SK-N-SH treated with all-trans-retinoic acid at 6 μM for 48 hours (cell line): ENCODE data around the gene RBM28.

Source experiments
- ATAC-seq: fragments of 200-7000 bp; cut with Tn5 transposase; 3 replicates; pipeline ENCODE4 v1.9.1; 2020; ENCODE audit warnings: mild to moderate bottlenecking, moderate library complexity
- ARNTL ChIP-seq: fragments of 450-650 bp; formaldehyde crosslinking; IDR thresholded peaks from 2 replicates; pipeline ENCODE4 v1.5.0; 2020; ENCODE audit warnings: low read depth, mild to moderate bottlenecking, moderate library complexity, borderline replicate concordance
- BACH2 ChIP-seq: fragments of 250-450 bp; sonication (Bioruptor Pico); IDR thresholded peaks from 2 replicates; pipeline ENCODE4 v1.9.0; 2021; ENCODE audit warnings: mild to moderate bottlenecking, borderline replicate concordance
- CSDC2 ChIP-seq: fragments of 250-450 bp; sonication (Bioruptor Pico); IDR thresholded peaks from 2 replicates; pipeline ENCODE4 v1.5.0; 2020; ENCODE audit warnings: mild to moderate bottlenecking, moderate library complexity
- ESRRG ChIP-seq: fragments of 250-450 bp; sonication (Bioruptor Pico); IDR thresholded peaks from 2 replicates; pipeline ENCODE4 v1.6.1; 2021; ENCODE audit warnings: mild to moderate bottlenecking
- GLIS3 ChIP-seq: fragments of 250-450 bp; sonication (Bioruptor Pico); IDR thresholded peaks from 2 replicates; pipeline ENCODE4 v1.5.0; 2020; ENCODE audit warnings: mild to moderate bottlenecking, moderate library complexity
- ISL1 ChIP-seq: fragments of 250-450 bp; sonication (Bioruptor Pico); IDR thresholded peaks from 2 replicates; pipeline ENCODE4 v2.1.2; 2022; ENCODE audit warnings: mild to moderate bottlenecking, moderate library complexity
- OSR1 ChIP-seq: fragments of 250-450 bp; sonication (Bioruptor Pico); IDR thresholded peaks from 2 replicates; pipeline ENCODE4 v1.8.0; 2022; ENCODE audit warnings: moderate library complexity, mild to moderate bottlenecking, inconsistent platforms
- RARB ChIP-seq: fragments of 250-450 bp; sonication (Bioruptor Pico); IDR thresholded peaks from 2 replicates; pipeline ENCODE4 v1.8.0; 2021; ENCODE audit warnings: mild to moderate bottlenecking, moderate library complexity
- SNAI2 ChIP-seq: fragments of 250-450 bp; sonication (Bioruptor Pico); IDR thresholded peaks from 2 replicates; pipeline ENCODE4 v1.5.0; 2020; ENCODE audit warnings: mild to moderate bottlenecking, moderate library complexity
- TOX ChIP-seq: fragments of 250-450 bp; sonication (Bioruptor Pico); IDR thresholded peaks from 2 replicates; pipeline ENCODE4 v1.8.0; 2021; ENCODE audit warnings: mild to moderate bottlenecking, moderate library complexity, borderline replicate concordance
- ZC3H10 ChIP-seq: fragments of 250-450 bp; sonication (Bioruptor Pico); IDR thresholded peaks from 2 replicates; pipeline ENCODE4 v1.5.1; 2021; ENCODE audit warnings: mild to moderate bottlenecking, moderate library complexity
- ZFP3 ChIP-seq: fragments of 250-450 bp; sonication (Bioruptor Pico); IDR thresholded peaks from 2 replicates; pipeline ENCODE4 v1.5.0; 2020; ENCODE audit warnings: mild to moderate bottlenecking, moderate library complexity
- ZNF565 ChIP-seq: fragments of 450-650 bp; formaldehyde crosslinking; conservative IDR thresholded peaks from 2 replicates; pipeline ENCODE4 v1.5.0; 2020; ENCODE audit warnings: low read depth, mild to moderate bottlenecking, moderate library complexity
- ZNF70 ChIP-seq: fragments of 450-650 bp; formaldehyde crosslinking; IDR thresholded peaks from 2 replicates; pipeline ENCODE4 v1.5.0; 2020; ENCODE audit warnings: mild to moderate bottlenecking, moderate library complexity
- TF ChIP-seq, protein P1 (sequence below): fragments of 250-450 bp; sonication (Bioruptor Pico); IDR thresholded peaks from 2 replicates; pipeline ENCODE4 v1.5.1; 2020; ENCODE audit warnings: low read depth, mild to moderate bottlenecking, moderate library complexity
- TF ChIP-seq, protein P2 (sequence below): fragments of 250-450 bp; sonication (Bioruptor Pico); IDR thresholded peaks from 2 replicates; pipeline ENCODE4 v1.8.0; 2020; ENCODE audit warnings: mild to moderate bottlenecking, moderate library complexity, borderline replicate concordance
- TF ChIP-seq, protein P3 (sequence below): fragments of 250-450 bp; sonication (Bioruptor Pico); IDR thresholded peaks from 2 replicates; pipeline ENCODE4 v1.5.1; 2021; ENCODE audit warnings: mild to moderate bottlenecking, moderate library complexity
- TF ChIP-seq, protein P4 (sequence below): fragments of 250-450 bp; sonication (Bioruptor Pico); IDR thresholded peaks from 2 replicates; pipeline ENCODE4 v1.5.0; 2020; ENCODE audit warnings: mild to moderate bottlenecking, moderate library complexity
- TF ChIP-seq, protein P5 (sequence below): fragments of 250-450 bp; sonication (Bioruptor Pico); IDR thresholded peaks from 2 replicates; pipeline ENCODE4 v1.8.0; 2021; ENCODE audit warnings: low read depth, mild to moderate bottlenecking, moderate library complexity, borderline replicate concordance

The RBM28 gene

DNA sequence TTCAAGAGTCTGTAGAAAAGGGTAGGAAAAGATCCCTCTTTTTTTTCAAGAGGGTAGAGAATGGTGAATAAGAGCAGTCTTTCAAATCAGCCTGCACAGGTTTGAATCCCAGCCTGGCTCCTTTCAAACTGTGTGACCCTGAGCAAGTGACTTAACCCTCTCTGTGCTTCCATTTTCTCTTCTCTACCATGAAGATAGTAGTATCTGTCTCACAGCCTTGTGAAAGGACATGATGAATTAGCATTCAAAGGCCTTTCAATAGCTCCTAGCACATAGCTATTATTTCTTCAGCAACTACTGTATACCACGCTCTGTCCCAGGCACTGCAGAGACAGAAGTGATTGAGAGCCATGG is 77.2 kb downstream of the RBM28 start:
- ATAC-seq: no peak
- TF ChIP-seq TOX (CRISPR knock-in tag) (no peak), GLIS3 (CRISPR knock-in tag) (no peak), ZNF70 (CRISPR knock-in tag) (no peak), ZFP3 (CRISPR knock-in tag) (no peak), ISL1 (CRISPR knock-in tag) (no peak), OSR1 (no peak), ZNF565 (CRISPR knock-in tag) (no peak), ZC3H10 (CRISPR knock-in tag) (no peak), RARB (CRISPR knock-in tag) (no peak), BACH2 (no peak), ESRRG (CRISPR knock-in tag) (no peak)
- TF ChIP-seq, protein P1, sequence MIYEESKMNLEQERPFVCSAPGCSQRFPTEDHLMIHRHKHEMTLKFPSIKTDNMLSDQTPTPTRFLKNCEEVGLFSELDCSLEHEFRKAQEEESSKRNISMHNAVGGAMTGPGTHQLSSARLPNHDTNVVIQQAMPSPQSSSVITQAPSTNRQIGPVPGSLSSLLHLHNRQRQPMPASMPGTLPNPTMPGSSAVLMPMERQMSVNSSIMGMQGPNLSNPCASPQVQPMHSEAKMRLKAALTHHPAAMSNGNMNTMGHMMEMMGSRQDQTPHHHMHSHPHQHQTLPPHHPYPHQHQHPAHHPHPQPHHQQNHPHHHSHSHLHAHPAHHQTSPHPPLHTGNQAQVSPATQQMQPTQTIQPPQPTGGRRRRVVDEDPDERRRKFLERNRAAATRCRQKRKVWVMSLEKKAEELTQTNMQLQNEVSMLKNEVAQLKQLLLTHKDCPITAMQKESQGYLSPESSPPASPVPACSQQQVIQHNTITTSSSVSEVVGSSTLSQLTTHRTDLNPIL (CRISPR knock-in tag): no peak
- TF ChIP-seq, protein P2, sequence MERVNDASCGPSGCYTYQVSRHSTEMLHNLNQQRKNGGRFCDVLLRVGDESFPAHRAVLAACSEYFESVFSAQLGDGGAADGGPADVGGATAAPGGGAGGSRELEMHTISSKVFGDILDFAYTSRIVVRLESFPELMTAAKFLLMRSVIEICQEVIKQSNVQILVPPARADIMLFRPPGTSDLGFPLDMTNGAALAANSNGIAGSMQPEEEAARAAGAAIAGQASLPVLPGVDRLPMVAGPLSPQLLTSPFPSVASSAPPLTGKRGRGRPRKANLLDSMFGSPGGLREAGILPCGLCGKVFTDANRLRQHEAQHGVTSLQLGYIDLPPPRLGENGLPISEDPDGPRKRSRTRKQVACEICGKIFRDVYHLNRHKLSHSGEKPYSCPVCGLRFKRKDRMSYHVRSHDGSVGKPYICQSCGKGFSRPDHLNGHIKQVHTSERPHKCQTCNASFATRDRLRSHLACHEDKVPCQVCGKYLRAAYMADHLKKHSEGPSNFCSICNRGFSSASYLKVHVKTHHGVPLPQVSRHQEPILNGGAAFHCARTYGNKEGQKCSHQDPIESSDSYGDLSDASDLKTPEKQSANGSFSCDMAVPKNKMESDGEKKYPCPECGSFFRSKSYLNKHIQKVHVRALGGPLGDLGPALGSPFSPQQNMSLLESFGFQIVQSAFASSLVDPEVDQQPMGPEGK (CRISPR knock-in tag): no peak
- TF ChIP-seq, protein P3, sequence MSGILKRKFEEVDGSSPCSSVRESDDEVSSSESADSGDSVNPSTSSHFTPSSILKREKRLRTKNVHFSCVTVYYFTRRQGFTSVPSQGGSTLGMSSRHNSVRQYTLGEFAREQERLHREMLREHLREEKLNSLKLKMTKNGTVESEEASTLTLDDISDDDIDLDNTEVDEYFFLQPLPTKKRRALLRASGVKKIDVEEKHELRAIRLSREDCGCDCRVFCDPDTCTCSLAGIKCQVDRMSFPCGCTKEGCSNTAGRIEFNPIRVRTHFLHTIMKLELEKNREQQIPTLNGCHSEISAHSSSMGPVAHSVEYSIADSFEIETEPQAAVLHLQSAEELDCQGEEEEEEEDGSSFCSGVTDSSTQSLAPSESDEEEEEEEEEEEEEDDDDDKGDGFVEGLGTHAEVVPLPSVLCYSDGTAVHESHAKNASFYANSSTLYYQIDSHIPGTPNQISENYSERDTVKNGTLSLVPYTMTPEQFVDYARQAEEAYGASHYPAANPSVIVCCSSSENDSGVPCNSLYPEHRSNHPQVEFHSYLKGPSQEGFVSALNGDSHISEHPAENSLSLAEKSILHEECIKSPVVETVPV (CRISPR knock-in tag): no peak
- TF ChIP-seq, all 23 proteins: peak for 0

DNA sequence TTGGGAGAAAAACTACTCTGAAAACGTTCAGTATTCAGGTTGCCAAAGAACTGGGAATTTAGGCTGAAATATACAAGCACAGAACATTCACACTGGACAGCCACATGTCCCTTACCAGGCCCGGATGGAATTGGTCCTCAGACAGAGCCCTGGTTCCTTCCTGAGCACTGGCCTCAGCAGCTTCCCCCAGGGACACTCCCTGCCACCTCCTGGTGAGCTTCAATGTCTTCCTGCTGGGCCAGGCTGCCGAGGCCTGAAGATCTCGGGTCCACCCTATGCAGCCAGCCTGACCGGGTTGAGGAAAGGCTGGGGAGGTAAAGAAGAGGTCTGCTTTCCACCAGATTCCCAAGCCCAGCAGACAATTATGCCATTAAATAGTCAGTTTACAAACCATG is 77.8 kb downstream of the RBM28 start:
- TF ChIP-seq ESRRG (CRISPR knock-in tag) (no peak), ZC3H10 (CRISPR knock-in tag) (no peak)
- TF ChIP-seq, protein P3 (CRISPR knock-in tag): no peak
- no peak for ATAC-seq

DNA sequence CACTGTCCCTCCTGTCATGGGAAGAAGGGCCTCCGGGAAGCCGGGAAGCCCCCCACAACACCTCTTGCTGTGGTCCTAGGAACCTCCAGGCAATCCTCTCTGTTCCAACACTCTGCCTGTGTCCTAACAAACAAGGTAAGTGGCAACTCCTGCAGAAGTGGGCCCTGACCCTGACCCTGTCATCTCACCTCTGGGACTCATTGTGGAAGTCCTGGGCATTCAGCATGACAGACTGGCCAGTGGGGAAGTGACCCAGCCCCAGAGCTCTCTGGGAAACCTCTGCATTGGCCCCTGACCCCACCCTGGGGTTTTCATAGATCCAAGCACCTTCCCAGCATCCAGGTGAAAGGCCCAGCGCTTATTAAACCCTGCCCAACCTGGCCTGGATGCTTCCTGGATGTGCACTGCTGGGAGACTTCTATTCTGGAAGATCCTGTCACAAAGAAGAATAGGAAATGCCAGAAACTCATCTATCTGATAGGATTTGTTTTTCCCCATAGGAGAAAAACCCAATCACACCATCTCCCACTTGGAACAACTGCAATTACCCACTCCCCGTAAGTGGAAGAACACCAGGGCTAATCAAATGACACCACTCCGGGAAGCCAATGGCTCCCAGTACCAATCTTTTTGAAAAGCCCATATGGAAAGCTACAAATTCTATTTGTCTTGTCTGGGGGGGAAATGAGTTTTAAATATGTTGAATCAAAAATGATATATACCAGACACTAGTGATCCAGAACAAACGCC is 78.4 kb downstream of the RBM28 start:
- no peak for TF ChIP-seq OSR1
- TF ChIP-seq CSDC2: no peak
- TF ChIP-seq SNAI2 (CRISPR knock-in tag): no peak
- TF ChIP-seq, protein P4, sequence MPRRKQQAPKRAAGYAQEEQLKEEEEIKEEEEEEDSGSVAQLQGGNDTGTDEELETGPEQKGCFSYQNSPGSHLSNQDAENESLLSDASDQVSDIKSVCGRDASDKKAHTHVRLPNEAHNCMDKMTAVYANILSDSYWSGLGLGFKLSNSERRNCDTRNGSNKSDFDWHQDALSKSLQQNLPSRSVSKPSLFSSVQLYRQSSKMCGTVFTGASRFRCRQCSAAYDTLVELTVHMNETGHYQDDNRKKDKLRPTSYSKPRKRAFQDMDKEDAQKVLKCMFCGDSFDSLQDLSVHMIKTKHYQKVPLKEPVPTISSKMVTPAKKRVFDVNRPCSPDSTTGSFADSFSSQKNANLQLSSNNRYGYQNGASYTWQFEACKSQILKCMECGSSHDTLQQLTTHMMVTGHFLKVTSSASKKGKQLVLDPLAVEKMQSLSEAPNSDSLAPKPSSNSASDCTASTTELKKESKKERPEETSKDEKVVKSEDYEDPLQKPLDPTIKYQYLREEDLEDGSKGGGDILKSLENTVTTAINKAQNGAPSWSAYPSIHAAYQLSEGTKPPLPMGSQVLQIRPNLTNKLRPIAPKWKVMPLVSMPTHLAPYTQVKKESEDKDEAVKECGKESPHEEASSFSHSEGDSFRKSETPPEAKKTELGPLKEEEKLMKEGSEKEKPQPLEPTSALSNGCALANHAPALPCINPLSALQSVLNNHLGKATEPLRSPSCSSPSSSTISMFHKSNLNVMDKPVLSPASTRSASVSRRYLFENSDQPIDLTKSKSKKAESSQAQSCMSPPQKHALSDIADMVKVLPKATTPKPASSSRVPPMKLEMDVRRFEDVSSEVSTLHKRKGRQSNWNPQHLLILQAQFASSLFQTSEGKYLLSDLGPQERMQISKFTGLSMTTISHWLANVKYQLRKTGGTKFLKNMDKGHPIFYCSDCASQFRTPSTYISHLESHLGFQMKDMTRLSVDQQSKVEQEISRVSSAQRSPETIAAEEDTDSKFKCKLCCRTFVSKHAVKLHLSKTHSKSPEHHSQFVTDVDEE (CRISPR knock-in tag): no peak
- TF ChIP-seq ARNTL: no peak
- TF ChIP-seq, protein P5, sequence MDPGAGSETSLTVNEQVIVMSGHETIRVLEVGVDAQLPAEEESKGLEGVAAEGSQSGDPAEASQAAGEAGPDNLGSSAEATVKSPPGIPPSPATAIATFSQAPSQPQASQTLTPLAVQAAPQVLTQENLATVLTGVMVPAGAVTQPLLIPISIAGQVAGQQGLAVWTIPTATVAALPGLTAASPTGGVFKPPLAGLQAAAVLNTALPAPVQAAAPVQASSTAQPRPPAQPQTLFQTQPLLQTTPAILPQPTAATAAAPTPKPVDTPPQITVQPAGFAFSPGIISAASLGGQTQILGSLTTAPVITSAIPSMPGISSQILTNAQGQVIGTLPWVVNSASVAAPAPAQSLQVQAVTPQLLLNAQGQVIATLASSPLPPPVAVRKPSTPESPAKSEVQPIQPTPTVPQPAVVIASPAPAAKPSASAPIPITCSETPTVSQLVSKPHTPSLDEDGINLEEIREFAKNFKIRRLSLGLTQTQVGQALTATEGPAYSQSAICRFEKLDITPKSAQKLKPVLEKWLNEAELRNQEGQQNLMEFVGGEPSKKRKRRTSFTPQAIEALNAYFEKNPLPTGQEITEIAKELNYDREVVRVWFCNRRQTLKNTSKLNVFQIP: no peak
- TF ChIP-seq, protein P3 (CRISPR knock-in tag): no peak
- TF ChIP-seq ZNF70 (CRISPR knock-in tag): no peak
- TF ChIP-seq, protein P1 (CRISPR knock-in tag): no peak
- no peak for TF ChIP-seq GLIS3 (CRISPR knock-in tag)
- no peak for TF ChIP-seq RARB (CRISPR knock-in tag)
- TF ChIP-seq ISL1 (CRISPR knock-in tag): no peak
- TF ChIP-seq, protein P2 (CRISPR knock-in tag): no peak
- ATAC-seq: no peak
